Memory B cell (primary cell): Measurements from ENCODE around the gene FAM25C.
"Not testable (repeated sequence)": the region's sequence is repeated elsewhere in the genome, so short reads cannot be mapped to it uniquely, and the experiment has no call there.

Source experiments
- ATAC-seq: fragments of 150-1000 bp; cut with Tn5 transposase; 2 replicates; pipeline ENCODE4 v1.10.0; 2021; ENCODE audit warnings: low read depth, mild to moderate bottlenecking, moderate library complexity
- DNase-seq, 2 donors: peaks; one replicate each; pipeline ENCODE4 v3.0.0; 2022; ENCODE audit warnings: low spot score in 2 of 2
- H3K27ac Mint-ChIP-seq: one replicate; pipeline ENCODE4 v1.8.0; 2022; ENCODE audit warnings: mild to moderate bottlenecking, moderate library complexity, mixed read lengths
- H3K27me3 Mint-ChIP-seq: one replicate; pipeline ENCODE4 v1.8.0; 2022; ENCODE audit warnings: mixed read lengths
- H3K36me3 Mint-ChIP-seq: one replicate; pipeline ENCODE4 v1.8.0; 2022; ENCODE audit warnings: mild to moderate bottlenecking, mixed read lengths
- H3K4me1 Mint-ChIP-seq: one replicate; pipeline ENCODE4 v1.8.0; 2022; ENCODE audit warnings: mixed read lengths
- H3K4me3 Mint-ChIP-seq: one replicate; pipeline ENCODE4 v1.8.0; 2022; ENCODE audit warnings: mild to moderate bottlenecking, moderate library complexity, mixed read lengths
- H3K9me3 Mint-ChIP-seq: one replicate; pipeline ENCODE4 v1.8.0; 2022; ENCODE audit warnings: mixed read lengths

Gene FAM25C

GRCh38 chr10:47999691-48000090 lies at the start of gene FAM25C:
Gene FAM25C (minus strand): TSS chr10:47999791. CDS start chr10:47999765, 26 bp downstream.
- H3K4me1 Mint-ChIP-seq, H3K9me3 Mint-ChIP-seq, H3K27ac Mint-ChIP-seq, DNase-seq, H3K4me3 Mint-ChIP-seq, ATAC-seq, H3K36me3 Mint-ChIP-seq, H3K27me3 Mint-ChIP-seq: not testable (repeated sequence)

GRCh38 chr10:48044557-48044956 lies 45.0 kb upstream of the FAM25C start:
- H3K9me3 Mint-ChIP-seq, H3K27ac Mint-ChIP-seq, H3K4me1 Mint-ChIP-seq, DNase-seq, ATAC-seq, H3K36me3 Mint-ChIP-seq, H3K4me3 Mint-ChIP-seq, H3K27me3 Mint-ChIP-seq: not testable (repeated sequence)

- not testable (repeated sequence) for H3K36me3 Mint-ChIP-seq, H3K4me3 Mint-ChIP-seq, DNase-seq, H3K4me1 Mint-ChIP-seq, H3K27me3 Mint-ChIP-seq, H3K9me3 Mint-ChIP-seq, ATAC-seq, H3K27ac Mint-ChIP-seq
Measured at GRCh38 chr10:48031390-48031789, 31.8 kb upstream of the FAM25C start.

- not testable (repeated sequence) for H3K4me1 Mint-ChIP-seq, DNase-seq, H3K27me3 Mint-ChIP-seq, H3K4me3 Mint-ChIP-seq, H3K36me3 Mint-ChIP-seq, ATAC-seq, H3K9me3 Mint-ChIP-seq, H3K27ac Mint-ChIP-seq
Measured at GRCh38 chr10:48002306-48002705, 2.7 kb upstream of the FAM25C start.

DNA sequence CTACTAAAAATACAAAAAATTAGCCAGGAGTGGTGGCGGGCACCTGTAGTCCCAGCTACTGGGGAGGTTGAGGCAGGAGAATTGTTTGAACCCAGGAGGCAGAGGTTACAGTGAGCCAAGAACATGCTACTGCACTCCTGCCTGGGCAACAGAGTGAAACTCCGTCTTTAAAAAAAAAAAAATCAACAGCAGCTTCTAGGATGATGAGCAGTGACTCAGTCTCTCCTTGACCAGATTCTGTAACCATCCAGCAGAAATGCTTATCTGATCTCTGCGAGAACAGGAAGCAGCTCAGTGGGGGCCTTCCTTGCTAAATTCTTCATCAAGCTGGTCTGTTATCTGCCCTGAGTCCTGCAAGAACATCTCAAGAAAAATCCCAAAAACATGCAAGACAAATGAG lies 5.5 kb downstream of the FAM25C start:
- not testable (repeated sequence) for ATAC-seq, H3K4me1 Mint-ChIP-seq, H3K4me3 Mint-ChIP-seq, DNase-seq, H3K36me3 Mint-ChIP-seq, H3K9me3 Mint-ChIP-seq, H3K27me3 Mint-ChIP-seq, H3K27ac Mint-ChIP-seq

- H3K4me3 Mint-ChIP-seq, H3K27me3 Mint-ChIP-seq, H3K27ac Mint-ChIP-seq, ATAC-seq, H3K4me1 Mint-ChIP-seq, DNase-seq, H3K36me3 Mint-ChIP-seq, H3K9me3 Mint-ChIP-seq: not testable (repeated sequence)
Measured at GRCh38 chr10:47992560-47992959, 7.0 kb downstream of the FAM25C start.

- not testable (repeated sequence) for ATAC-seq, H3K4me3 Mint-ChIP-seq, H3K36me3 Mint-ChIP-seq, H3K27ac Mint-ChIP-seq, H3K27me3 Mint-ChIP-seq, DNase-seq, H3K4me1 Mint-ChIP-seq, H3K9me3 Mint-ChIP-seq
Measured at GRCh38 chr10:47991706-47992105, 7.9 kb downstream of the FAM25C start.

- H3K4me3 Mint-ChIP-seq, H3K4me1 Mint-ChIP-seq, ATAC-seq, H3K36me3 Mint-ChIP-seq, H3K27ac Mint-ChIP-seq, H3K27me3 Mint-ChIP-seq, H3K9me3 Mint-ChIP-seq, DNase-seq: not testable (repeated sequence)
Measured at GRCh38 chr10:47990097-47990496, 9.5 kb downstream of the FAM25C start.

DNA sequence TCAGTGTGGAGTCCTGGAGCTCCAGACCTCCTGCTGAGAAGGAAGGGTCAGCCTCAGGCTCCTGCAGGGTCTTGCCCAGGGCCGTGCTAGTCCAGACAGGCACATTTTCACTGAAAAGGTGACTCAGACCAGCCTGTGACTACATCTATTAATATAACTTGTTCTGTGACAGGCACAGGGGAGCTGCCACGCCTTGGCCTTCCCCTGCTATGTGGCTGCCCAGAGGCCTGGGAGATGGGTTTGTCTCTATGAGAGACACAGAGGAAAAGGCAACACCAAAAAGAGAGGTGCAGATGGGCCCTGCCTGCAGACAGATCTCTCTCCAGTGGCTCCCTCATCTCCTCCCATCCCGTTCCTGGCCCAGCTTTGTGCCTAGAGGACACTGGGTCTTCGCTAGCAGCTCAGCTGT lies 10.0 kb downstream of the FAM25C start:
- not testable (repeated sequence) for H3K36me3 Mint-ChIP-seq, DNase-seq, H3K4me3 Mint-ChIP-seq, ATAC-seq, H3K4me1 Mint-ChIP-seq, H3K27me3 Mint-ChIP-seq, H3K27ac Mint-ChIP-seq, H3K9me3 Mint-ChIP-seq

- not testable (repeated sequence) for H3K27ac Mint-ChIP-seq, H3K4me3 Mint-ChIP-seq, H3K4me1 Mint-ChIP-seq, DNase-seq, H3K27me3 Mint-ChIP-seq, ATAC-seq, H3K36me3 Mint-ChIP-seq, H3K9me3 Mint-ChIP-seq
Measured at GRCh38 chr10:47988718-47989541, 10.7 kb downstream of the FAM25C start.

- H3K9me3 Mint-ChIP-seq, H3K4me1 Mint-ChIP-seq, H3K27me3 Mint-ChIP-seq, ATAC-seq, H3K36me3 Mint-ChIP-seq, H3K4me3 Mint-ChIP-seq, H3K27ac Mint-ChIP-seq, DNase-seq: not testable (repeated sequence)
Measured at GRCh38 chr10:47987952-47988351, 11.6 kb downstream of the FAM25C start.

DNA sequence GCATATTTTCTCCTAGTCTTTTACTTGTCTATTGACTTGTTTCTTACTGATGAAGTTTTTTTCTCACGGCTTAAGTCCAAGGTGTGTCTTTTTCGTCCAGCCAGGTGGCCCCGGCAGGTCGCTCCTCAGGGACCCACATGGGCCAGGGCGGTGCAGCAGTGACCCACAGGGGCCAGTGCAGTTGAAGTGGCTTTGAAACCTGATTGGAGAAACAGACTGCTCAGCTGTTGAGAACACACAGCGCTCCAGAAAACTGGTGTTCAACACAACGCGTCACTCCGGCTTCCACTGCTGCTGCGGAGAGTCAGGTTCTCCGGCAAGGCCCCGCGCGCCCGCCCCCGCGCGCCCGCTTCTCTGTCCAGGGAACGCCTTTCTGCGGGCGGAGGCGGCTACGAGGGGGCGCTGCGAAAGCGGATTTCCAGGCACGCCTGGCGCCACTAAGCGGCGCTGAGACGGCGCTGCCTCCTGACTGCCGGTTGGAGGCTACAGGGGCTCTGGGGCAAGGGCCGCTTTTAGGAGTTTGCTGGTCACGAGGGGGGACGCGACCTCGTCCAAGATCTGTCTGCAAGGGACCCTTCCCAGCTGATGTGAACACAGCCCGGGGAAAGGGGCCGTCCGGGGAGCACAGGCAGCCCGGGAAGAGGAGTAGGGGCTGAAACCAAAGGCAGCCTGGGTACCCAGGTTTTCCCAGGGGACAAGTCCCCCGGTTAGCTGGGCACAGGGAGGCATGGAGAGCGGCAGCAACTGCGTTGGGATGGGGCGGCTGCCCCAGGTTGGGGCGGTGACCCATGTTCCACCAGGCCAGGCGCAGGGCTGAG lies 13.0 kb downstream of the FAM25C start:
- ATAC-seq = peak; percentile 52
- not testable (repeated sequence) for H3K36me3 Mint-ChIP-seq, H3K9me3 Mint-ChIP-seq

GRCh38 chr10:47975409-47975808 lies 24.2 kb downstream of the FAM25C start:
- H3K27me3 Mint-ChIP-seq, H3K4me3 Mint-ChIP-seq, ATAC-seq, H3K4me1 Mint-ChIP-seq, H3K9me3 Mint-ChIP-seq, H3K36me3 Mint-ChIP-seq, DNase-seq, H3K27ac Mint-ChIP-seq: not testable (repeated sequence)

More for the DNA sequence above, 13.0 kb downstream of the FAM25C start:
- not testable (repeated sequence) for H3K27ac Mint-ChIP-seq, DNase-seq, H3K4me3 Mint-ChIP-seq, H3K27me3 Mint-ChIP-seq, H3K4me1 Mint-ChIP-seq

- not testable (repeated sequence) for DNase-seq, H3K27ac Mint-ChIP-seq, H3K27me3 Mint-ChIP-seq, H3K4me1 Mint-ChIP-seq, H3K4me3 Mint-ChIP-seq, H3K9me3 Mint-ChIP-seq, ATAC-seq, H3K36me3 Mint-ChIP-seq
Measured at GRCh38 chr10:47973131-47973530, 26.5 kb downstream of the FAM25C start.
